Measurements from ENCODE around the gene PRDM12. TPM values are rescaled to one million over a fixed set of nuclear protein-coding genes. Genes with fewer than 3 reads are reported as not detected.
A peak's percentile ranks its signal among the peaks of the same experiment; 100 is the strongest.

PRDM12 gene
- total and polyA plus RNA-seq, 2 of the 8 experiments (the other 6 are each of a cell fraction or from before 2014, with no cell fraction given) = 0.14 to 0.22 TPM

GRCh38 chr9:130666393-130667119, 2.2 kb downstream of the PRDM12 start (continued):
- TF ChIP-seq CHD7 (IDR thresholded peaks at IDR 0.05; ENCODE audit: insufficient replicate concordance, low read length) (no peak), CHD1 (IDR thresholded peaks at IDR 0.05; ENCODE audit: low read depth, low read length) (no peak), EZH2 (IDR thresholded peaks at IDR 0.05; ENCODE audit: low read depth, low read length, severe bottlenecking) (peak; percentile 87), RXRA (IDR thresholded peaks at IDR 0.05; ENCODE audit: insufficient read depth, low read depth, low read length) (no peak), RAD21 (IDR thresholded peaks at IDR 0.05 in 1 of 2, conservative IDR thresholded peaks at IDR 0.05 in 1 of 2; ENCODE audit: low read depth in 2 of 2, low read length in 2 of 2) (no peak), TAF7 (optimal IDR thresholded peaks at IDR 0.05; ENCODE audit: borderline replicate concordance, low read depth, low read length) (no peak)
- TF ChIP-seq, protein P1, sequence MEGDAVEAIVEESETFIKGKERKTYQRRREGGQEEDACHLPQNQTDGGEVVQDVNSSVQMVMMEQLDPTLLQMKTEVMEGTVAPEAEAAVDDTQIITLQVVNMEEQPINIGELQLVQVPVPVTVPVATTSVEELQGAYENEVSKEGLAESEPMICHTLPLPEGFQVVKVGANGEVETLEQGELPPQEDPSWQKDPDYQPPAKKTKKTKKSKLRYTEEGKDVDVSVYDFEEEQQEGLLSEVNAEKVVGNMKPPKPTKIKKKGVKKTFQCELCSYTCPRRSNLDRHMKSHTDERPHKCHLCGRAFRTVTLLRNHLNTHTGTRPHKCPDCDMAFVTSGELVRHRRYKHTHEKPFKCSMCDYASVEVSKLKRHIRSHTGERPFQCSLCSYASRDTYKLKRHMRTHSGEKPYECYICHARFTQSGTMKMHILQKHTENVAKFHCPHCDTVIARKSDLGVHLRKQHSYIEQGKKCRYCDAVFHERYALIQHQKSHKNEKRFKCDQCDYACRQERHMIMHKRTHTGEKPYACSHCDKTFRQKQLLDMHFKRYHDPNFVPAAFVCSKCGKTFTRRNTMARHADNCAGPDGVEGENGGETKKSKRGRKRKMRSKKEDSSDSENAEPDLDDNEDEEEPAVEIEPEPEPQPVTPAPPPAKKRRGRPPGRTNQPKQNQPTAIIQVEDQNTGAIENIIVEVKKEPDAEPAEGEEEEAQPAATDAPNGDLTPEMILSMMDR (IDR thresholded peaks at IDR 0.05; ENCODE audit: control extremely low read depth in 1 of 3, insufficient read depth in 1 of 3, low read depth in 1 of 3, low read length in 3 of 3) = no peak
